ENCODE data around the gene KNDC1.
"Not testable (repeated sequence)": the region's sequence is repeated elsewhere in the genome, so short reads cannot be mapped to it uniquely, and the experiment has no call there.

KNDC1 gene

DNA sequence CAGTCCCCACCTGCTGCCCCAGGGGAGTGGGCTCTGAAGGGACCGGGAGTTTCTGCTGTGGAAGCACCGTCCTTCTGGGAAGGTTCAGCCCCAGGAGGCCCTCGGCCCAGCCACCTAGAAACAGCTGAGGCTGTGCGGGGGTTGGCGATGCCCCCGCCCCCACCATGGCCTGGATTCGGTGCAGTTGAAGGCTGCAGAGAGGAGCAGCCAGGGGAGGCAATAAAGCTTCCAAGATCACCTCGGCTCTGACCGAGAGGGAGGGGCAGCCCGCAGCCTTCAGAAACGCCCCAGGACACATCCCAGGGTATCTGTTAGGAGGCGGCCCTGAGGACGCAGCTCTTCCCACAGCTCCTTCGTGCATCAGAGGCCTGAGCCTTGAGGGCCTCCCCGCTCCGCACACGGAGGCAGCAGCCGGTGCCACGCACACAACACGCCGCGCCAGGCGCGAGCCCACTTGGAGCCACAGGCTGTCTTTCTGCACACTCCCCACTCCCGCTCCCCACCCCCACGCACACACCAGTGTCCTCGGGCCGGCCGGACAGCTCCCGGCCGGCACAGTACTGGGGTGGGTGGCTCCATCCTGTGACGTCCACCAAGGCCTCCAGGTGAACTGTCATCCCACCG, 1.6 kb downstream of the KNDC1 start:
- no peak for DNase-seq (ENCODE audit: low read depth)

DNA sequence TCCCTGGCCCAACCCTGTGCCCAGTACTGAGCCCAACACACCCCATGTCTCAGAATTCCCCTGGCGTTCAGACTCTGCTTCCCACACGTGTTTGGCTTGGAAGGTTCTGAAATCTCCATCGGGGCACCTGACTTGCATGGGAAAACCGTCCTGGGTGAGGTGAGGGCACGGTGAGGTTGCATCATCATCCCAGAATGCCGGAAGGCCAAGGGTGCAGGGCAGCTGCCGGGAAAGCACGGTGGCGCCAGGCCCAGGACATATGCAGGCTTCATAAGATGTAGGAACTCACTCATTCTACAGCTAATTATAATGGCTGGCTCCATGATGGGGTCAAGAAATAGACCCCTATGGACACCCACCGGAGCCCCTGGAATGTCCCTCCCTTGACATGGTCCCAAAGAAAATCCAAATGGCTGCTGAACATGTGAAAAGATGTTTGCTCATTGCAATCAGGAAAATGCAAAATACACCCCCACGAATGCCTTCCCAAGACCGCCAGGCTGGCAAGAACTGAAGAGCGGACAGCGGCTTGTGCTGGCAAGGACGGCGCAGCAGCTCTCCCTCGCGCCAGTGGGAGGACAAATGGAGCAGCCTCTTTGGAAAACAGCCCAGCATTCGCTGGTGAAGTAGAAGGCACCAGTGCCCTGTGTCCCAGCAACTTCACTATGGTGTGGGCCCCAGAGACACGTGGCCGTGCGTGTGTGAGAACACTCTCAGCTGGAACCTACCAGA, 2.3 kb downstream of the KNDC1 start:
- no peak for DNase-seq (ENCODE audit: low read depth)

DNA sequence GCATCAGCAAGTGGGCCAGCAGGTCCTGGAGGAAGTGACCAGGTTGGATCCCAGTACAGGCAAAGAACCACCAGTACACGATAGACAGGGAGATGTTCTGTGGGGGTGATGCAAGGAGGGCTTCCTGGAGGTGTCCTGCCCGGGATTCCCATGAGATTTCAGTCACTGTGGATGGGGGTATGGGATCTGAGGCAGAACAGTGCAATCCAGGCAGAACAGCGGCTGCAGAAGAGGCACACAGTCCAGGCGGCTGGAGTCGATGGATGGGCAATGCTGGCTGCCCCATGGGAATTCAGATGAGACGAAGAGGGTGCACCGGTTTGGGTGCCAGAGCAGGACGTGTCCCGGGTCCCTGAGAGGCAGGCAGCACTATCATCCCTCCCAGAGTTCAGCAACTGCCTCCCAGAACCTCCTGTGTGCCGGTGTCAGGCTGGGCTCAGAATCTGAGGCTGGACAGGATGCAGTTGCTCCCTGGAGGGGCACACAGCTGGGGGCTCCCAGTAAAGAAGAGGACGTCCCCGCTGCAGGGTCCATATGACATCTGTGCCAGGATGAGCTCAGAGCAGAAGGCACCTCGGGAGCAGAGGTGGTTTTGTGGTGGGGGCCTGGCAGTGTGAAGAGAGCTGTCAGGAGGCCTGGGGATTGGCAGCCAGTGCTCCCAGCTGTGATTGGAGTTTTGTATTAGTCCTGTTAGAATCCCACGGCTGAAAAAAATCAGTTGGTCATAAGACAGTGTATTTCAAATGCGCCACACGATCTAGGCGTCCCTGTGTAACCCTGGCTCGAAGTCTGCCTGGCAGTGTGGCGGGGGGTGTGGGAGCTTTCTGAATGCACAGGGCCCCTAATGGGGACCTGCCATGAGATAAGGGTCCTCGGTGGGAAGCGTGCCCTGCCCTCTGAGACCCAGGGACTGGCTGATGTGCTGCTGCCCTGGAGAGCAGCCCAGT, 3.2 kb downstream of the KNDC1 start:
- no peak for DNase-seq (ENCODE audit: low read depth)

GRCh38 chr10:133163889-133164815, 4.1 kb downstream of the KNDC1 start:
- DNase-seq (ENCODE audit: low read depth), result no peak

- DNase-seq (ENCODE audit: low read depth), result no peak
Observed at GRCh38 chr10:133164816-133165555, 5.0 kb downstream of the KNDC1 start.

- no peak for DNase-seq (ENCODE audit: low read depth)
Observed at GRCh38 chr10:133165556-133166503, 5.8 kb downstream of the KNDC1 start.

- no peak for DNase-seq (ENCODE audit: low read depth)
Observed at GRCh38 chr10:133166504-133166827, 6.4 kb downstream of the KNDC1 start.

GRCh38 chr10:133166828-133167692, 7.0 kb downstream of the KNDC1 start:
- DNase-seq (ENCODE audit: low read depth), result no peak

DNA sequence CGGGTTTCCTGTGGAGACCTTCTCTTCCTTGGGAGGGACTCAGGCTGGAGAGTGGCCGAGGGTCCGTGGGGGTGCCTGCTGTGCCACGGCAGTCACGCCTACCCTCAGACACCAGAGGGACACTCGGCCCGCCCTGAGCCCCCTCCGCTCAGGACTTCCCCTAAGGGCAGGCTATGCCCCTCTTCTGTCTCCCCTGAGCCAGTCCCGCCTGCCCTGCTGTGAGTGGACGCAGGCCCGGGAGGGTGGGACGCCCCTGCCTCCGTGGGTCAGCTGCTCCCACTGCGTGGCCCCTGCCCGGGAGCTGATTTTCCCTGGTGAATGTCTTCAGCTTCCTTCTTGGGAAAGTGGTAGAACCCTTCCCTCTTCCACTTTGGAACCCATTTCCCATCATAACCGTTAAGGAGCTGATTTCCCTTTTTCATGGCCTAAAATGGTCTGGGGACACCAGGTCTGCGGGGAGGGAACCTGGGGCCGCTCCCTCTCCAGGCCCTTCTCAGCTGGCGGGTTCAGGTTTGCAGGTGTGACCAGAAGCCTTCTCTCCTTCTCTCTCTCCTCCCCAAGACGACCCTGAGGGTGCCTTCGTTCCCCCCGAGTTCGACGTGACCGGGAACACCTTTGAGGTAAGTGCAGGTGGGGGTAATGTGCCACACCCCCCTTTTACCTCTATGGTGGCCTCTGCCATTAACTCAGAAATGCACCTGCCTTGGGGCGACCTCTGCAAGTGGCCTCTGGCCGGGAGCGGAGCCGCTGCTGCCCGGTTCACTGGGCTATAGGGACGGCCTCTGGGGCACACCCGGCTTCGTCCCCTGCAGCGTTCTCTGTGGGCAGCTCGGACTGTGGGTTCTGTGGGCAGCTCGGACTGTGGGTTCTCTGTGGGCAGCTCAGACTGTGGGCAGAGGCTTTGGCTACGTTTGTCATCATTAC, 7.9 kb downstream of the KNDC1 start:
- no peak for DNase-seq (ENCODE audit: low read depth)

GRCh38 chr10:133168617-133169031, 8.6 kb downstream of the KNDC1 start:
- DNase-seq (ENCODE audit: low read depth), result no peak

DNA sequence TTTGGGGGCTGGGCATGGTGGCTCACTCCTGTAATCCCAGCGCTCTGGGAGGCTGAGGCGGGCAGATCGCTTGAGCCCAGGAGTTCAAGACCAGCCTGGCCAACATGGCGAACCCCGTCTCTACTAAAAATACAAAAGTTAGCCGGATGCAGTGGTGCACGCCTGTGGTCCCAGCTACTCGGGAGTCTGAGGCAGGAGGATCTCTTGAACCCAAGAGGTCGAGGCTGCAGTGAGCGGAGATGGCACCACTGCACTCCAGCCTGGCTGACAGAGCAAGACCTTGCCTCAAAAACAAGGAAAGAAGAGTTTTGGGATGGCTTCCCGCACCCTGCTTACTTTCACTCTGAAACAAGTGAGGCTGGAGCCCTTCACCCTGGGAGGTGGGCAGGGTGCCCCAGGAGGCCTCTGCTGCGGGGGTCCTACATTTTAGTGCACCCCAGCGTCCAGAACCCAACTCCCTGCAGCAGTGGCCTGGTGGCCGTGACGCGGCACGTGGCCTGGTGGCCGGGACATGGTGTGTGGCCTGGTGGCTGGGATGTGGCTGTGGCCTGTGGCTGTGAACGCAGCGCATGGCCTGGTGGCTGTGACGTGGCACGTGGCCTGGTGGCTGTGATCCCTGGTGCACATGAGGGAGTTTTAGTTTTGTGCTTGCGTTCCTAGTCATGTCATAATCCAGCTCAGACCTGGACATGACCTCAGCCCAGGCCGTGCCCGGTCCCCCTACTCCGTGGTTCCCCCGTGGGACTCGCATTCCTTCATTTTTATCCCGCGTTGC, 9.3 kb downstream of the KNDC1 start:
- DNase-seq (ENCODE audit: low read depth), result no peak

GRCh38 chr10:133170092-133170491, 10.1 kb downstream of the KNDC1 start:
- DNase-seq (ENCODE audit: low read depth), result no peak

- DNase-seq (ENCODE audit: low read depth), result no peak
Observed at GRCh38 chr10:133173860-133174640, 14.0 kb downstream of the KNDC1 start.

DNA sequence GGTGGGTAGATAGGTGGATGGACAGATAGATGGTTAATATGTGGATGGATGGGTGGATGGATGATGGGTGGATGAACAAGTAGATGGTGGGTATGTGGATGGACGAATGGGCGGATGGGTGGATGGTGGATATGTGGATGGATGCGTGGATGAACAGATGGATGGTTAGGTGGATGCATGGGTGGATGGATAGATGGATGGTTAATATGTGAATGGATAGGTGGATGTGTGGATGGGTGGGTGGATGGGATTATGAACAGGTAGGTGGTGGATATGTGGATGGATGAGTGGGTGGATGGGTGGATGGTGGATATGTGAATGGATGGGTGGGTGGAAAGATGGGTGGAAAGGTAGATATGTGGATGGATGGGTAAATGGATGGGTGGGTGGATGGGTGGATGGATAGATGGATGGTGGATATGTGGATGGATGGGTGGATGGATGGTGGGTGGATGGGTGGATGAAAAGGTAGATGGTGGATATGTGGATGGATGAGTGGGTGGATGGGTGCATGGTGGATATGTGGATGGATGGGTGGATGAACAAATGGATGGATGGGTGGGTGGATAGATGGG, 14.8 kb downstream of the KNDC1 start:
- no peak for DNase-seq (ENCODE audit: low read depth)

GRCh38 chr10:133175624-133176023, 15.6 kb downstream of the KNDC1 start:
- DNase-seq (ENCODE audit: low read depth), result not testable (repeated sequence)

DNA sequence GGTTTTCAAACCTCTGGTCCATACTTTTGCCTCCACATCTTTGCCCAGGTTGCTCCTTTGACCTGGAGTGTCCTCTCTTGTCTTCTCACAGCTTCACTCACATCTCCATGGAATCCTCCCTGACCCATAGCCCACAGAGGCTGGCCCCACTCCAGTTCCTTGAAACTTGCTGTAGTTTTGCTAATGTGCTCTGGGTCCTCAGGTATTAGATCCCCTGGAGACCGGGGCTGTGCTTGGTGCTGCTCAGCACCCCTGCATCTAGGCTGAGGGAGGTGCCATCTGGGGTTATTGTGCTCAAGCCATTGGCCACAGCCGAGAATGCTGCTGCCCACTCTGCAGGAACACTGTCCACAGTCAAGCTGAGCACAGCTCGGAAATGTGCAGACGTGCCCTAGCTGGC, 16.5 kb downstream of the KNDC1 start:
- DNase-seq (ENCODE audit: low read depth), result no peak

All from ELR (cell line).